ENCODE data around the gene ARCN1.
"Not testable (repeated sequence)": the region's sequence is repeated elsewhere in the genome, so short reads cannot be mapped to it uniquely, and the experiment has no call there.

DNA sequence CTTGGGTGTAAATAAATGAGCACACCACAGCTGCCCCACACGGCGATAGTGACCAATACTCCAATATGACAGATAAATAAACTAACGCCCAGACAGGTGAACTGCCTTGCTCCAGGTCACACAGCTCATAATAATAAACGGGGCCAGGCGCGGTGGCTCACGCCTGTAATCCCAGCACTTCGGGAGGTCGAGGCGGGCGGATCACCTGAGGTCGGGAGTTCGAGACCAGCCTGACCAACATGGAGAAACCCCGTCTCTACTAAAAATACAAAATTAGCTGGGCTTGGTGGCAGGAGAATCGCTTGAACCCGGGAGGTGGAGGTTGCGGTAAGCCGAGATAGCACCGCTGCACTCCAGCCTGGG is 39.2 kb downstream of the ARCN1 start:
- TF ChIP-seq, protein P1, sequence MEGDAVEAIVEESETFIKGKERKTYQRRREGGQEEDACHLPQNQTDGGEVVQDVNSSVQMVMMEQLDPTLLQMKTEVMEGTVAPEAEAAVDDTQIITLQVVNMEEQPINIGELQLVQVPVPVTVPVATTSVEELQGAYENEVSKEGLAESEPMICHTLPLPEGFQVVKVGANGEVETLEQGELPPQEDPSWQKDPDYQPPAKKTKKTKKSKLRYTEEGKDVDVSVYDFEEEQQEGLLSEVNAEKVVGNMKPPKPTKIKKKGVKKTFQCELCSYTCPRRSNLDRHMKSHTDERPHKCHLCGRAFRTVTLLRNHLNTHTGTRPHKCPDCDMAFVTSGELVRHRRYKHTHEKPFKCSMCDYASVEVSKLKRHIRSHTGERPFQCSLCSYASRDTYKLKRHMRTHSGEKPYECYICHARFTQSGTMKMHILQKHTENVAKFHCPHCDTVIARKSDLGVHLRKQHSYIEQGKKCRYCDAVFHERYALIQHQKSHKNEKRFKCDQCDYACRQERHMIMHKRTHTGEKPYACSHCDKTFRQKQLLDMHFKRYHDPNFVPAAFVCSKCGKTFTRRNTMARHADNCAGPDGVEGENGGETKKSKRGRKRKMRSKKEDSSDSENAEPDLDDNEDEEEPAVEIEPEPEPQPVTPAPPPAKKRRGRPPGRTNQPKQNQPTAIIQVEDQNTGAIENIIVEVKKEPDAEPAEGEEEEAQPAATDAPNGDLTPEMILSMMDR (IDR thresholded peaks at IDR 0.05): not testable (repeated sequence)
- TF ChIP-seq ZFX (IDR thresholded peaks at IDR 0.05; ENCODE audit: borderline replicate concordance): not testable (repeated sequence)
